ENCODE results near the gene ADD1. TPM values are rescaled to one million over a fixed set of nuclear protein-coding genes. Genes with fewer than 3 reads are reported as not detected.
"Not testable (repeated sequence)": the region's sequence is repeated elsewhere in the genome, so short reads cannot be mapped to it uniquely, and the experiment has no call there.

ADD1 gene
- polyA plus RNA-seq, 1 donor: 183 TPM

DNA sequence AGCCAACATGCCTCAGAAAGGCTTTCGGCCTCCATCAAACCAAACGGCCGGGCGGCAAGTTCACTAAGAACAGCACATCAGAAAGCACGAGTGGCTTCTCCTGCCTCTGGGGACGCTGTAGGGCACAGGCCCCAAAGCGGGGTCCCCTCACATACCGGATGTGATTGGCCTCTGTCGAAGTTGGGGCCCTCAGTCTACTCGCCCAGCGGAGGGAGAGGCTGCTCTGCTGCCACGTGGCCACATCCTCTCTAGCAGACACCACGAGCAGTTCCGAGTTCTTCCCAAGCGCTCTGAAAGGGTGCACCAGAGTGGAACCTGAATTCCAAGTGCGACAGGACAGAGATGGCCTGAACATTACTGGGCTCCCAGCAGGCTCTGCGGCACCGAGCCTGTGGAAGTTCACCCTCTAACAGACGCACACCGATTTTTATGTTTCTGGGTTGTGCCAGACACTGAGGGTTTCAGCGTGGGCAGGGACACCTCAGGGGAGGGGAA lies 98.4 kb downstream of the ADD1 start:
- no CpG with 5 or more reads among the region's 21 CpGs for WGBS (ENCODE audit: insufficient coverage, low lambda C conversion rate)
- H3K36me3 ChIP-seq (ENCODE audit: control insufficient read depth, insufficient read depth, low read length): peaks cover 91% of the 10 kb centered on the region
- no peak overlapping the region for H3K4me3 ChIP-seq (ENCODE audit: low read length)
- no peaks in the 10 kb centered on the region for H3K4me1 ChIP-seq (ENCODE audit: control insufficient read depth, insufficient read depth, low read length)
- H3K27ac ChIP-seq (ENCODE audit: low read length): no peak overlapping the region
- H3K9me3 ChIP-seq (ENCODE audit: control insufficient read depth, low read depth, low read length): no peaks in the 10 kb centered on the region
- H3K27me3 ChIP-seq (ENCODE audit: control insufficient read depth, insufficient read depth, low read length): no peaks in the 10 kb centered on the region
- no peak for DNase-seq

DNA sequence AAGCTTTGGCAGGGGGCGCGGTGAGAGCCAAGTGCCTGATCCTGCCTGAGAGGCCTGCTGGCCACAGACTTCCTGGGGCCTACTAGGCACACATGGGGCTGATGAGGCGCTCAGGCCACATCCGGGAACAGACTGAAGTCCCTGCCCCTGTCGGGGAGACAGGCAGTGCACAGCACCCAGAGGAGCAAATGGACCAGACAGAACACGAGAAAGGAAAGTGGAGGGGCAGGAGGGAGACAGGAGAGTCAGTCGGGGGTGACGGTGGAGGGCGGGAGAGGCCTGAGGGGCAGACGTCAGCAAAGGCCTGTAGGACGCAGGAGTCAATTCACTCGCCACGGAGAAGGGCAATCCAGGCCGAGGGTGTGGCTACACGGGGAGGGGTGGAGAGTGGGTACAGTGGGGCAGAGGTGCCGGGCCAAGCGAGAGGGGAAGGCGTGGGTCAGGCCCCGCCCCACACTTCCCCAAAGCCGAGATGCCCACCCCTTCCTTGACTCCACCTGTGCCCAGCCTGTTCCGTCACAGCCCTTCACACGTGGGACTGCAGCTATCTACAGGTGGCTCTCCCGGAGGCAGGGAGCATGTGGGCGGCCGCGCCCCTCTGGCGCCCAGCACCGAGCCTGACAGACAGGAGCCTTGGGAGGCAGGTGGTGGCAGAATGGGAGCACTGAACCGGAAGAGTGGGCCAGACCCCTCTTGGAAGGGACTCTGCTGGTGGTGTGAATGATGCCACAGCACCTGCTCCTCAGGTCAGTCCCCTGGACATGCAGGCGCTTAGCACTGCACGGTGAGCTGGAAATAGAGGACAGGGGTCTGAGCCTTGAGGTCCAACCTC lies 99.1 kb downstream of the ADD1 start:
- no peaks in the 10 kb centered on the region for H3K4me1 ChIP-seq (ENCODE audit: control insufficient read depth, insufficient read depth, low read length)
- WGBS (ENCODE audit: insufficient coverage, low lambda C conversion rate): no CpG with 5 or more reads among the region's 31 CpGs
- H3K9me3 ChIP-seq (ENCODE audit: control insufficient read depth, low read depth, low read length): no peaks in the 10 kb centered on the region
- no peak for DNase-seq
- H3K4me3 ChIP-seq (ENCODE audit: low read length): no peak overlapping the region
- no peaks in the 10 kb centered on the region for H3K27me3 ChIP-seq (ENCODE audit: control insufficient read depth, insufficient read depth, low read length)
- H3K27ac ChIP-seq (ENCODE audit: low read length): no peak overlapping the region
- H3K36me3 ChIP-seq (ENCODE audit: control insufficient read depth, insufficient read depth, low read length): peaks cover 91% of the 10 kb centered on the region

DNA sequence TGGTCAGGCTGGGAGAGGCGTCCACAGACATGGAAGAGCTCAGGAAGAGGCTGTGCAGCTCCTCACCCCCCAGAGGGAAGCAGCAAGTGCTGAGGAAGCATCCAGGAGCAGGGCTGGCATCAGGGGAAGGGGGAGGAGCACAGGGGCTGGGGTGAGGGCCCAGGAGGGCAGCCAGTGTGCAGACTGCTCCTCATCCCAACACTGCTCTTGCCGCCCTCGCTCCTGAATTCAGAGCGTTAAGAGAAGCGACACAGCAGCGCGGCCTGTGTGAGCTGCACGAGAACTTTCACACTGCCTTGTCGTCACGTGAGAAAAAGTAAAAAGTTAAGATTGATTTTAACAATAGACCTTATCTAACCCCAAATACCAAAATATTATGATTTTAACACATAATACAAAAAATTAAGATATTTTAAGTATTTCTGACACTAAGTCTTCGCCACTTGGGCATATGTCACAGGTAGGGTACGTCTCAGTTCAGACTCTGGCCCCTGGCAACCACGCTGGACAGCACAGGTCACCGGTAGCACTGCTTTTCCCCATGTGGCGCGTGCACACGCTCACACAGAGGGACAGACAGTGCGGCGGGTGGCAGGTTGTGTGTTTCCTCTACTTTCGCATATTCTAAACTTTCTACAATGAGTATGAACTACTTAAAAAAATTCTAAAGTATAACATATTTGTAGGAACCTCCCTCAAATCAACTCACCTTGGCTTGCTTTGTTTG lies 99.9 kb downstream of the ADD1 start:
- no peaks in the 10 kb centered on the region for H3K27me3 ChIP-seq (ENCODE audit: control insufficient read depth, insufficient read depth, low read length)
- 100% methylated on average over 2 of the region's 20 CpGs for WGBS (ENCODE audit: insufficient coverage, low lambda C conversion rate)
- H3K36me3 ChIP-seq (ENCODE audit: control insufficient read depth, insufficient read depth, low read length): peaks cover 90% of the 10 kb centered on the region
- no peak overlapping the region for H3K27ac ChIP-seq (ENCODE audit: low read length)
- no peaks in the 10 kb centered on the region for H3K9me3 ChIP-seq (ENCODE audit: control insufficient read depth, low read depth, low read length)
- H3K4me1 ChIP-seq (ENCODE audit: control insufficient read depth, insufficient read depth, low read length): no peaks in the 10 kb centered on the region
- no peak for DNase-seq
- no peak overlapping the region for H3K4me3 ChIP-seq (ENCODE audit: low read length)

DNA sequence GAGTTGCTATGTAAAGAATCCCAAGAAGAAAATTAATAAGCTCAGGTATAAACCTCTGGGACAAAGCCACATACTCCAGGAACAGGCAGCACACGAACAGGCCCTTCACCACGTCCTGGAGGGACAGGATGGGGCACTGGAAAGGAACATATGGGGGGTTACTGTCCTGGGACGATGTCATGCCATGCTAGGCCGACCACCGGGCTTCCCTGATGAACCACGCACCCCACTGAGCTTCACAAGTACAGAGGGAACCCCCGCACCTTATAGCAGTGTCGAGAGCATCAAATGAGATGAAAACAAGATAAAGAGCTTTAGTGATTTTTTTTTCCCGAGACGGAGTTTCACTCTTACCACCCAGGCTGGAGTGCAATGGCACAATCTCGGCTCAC lies 100.4 kb downstream of the ADD1 start:
- H3K9me3 ChIP-seq (ENCODE audit: control insufficient read depth, low read depth, low read length): no peaks in the 10 kb centered on the region
- DNase-seq: no peak
- no peaks in the 10 kb centered on the region for H3K27me3 ChIP-seq (ENCODE audit: control insufficient read depth, insufficient read depth, low read length)
- no CpG with 5 or more reads among the region's 11 CpGs for WGBS (ENCODE audit: insufficient coverage, low lambda C conversion rate)
- peaks cover 90% of the 10 kb centered on the region for H3K36me3 ChIP-seq (ENCODE audit: control insufficient read depth, insufficient read depth, low read length)
- H3K4me3 ChIP-seq (ENCODE audit: low read length): no peak overlapping the region
- H3K4me1 ChIP-seq (ENCODE audit: control insufficient read depth, insufficient read depth, low read length): no peaks in the 10 kb centered on the region
- no peak overlapping the region for H3K27ac ChIP-seq (ENCODE audit: low read length)

DNA sequence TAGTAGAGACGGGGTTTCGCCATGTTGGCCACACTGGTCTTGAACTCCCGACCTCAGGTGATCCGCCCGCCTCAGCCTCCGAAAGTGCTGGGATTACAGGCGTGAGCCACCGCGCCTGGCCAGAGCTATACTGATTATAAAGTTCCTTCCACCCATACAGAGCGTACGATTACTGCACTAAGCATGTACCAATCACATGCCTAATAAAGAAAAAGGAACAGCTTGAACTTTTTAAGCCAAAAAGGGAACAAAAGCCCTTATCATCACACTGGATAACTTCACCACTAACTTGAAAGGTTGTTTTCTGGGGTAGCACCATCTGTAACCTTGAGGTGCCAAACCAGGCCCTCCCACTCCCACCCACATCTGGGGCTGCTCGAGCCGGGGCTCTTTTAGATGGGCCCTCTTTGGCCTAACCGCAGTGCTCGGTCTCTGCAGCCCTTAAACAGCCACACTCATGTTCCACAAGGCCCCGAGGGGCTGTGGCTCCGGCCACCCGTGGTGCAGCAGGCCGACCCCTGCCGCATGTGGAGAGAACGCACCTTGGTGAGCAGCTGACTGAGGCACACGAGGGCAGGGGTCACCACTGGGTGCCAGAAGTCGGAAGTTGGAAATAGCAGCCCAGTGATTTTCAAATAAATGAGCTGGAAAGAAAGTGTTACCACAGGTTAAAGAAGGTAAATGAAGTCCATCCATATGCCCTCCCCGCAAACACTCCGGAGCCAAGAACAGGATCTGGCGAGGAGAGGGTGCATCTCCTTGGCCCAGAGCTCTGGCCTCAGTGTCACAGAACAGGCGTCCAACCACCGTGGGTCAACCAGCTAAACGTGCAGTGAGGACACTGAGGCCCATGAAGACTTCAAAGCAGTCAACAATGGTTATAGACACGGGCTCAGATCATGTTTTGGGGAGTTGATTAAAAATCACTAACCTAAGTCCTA lies 101.2 kb downstream of the ADD1 start:
- no peak for DNase-seq
- Histone ChIP-seq H3K27ac (ENCODE audit: low read length) (no peak overlapping the region), H3K4me3 (ENCODE audit: low read length) (no peak overlapping the region), H3K9me3 (ENCODE audit: control insufficient read depth, low read depth, low read length) (no peaks in the 10 kb centered on the region), H3K36me3 (ENCODE audit: control insufficient read depth, insufficient read depth, low read length) (peaks cover 90% of the 10 kb centered on the region), H3K27me3 (ENCODE audit: control insufficient read depth, insufficient read depth, low read length) (no peaks in the 10 kb centered on the region), H3K4me1 (ENCODE audit: control insufficient read depth, insufficient read depth, low read length) (no peaks in the 10 kb centered on the region)
- 100% methylated on average over 1 of the region's 30 CpGs for WGBS (ENCODE audit: insufficient coverage, low lambda C conversion rate)

DNA sequence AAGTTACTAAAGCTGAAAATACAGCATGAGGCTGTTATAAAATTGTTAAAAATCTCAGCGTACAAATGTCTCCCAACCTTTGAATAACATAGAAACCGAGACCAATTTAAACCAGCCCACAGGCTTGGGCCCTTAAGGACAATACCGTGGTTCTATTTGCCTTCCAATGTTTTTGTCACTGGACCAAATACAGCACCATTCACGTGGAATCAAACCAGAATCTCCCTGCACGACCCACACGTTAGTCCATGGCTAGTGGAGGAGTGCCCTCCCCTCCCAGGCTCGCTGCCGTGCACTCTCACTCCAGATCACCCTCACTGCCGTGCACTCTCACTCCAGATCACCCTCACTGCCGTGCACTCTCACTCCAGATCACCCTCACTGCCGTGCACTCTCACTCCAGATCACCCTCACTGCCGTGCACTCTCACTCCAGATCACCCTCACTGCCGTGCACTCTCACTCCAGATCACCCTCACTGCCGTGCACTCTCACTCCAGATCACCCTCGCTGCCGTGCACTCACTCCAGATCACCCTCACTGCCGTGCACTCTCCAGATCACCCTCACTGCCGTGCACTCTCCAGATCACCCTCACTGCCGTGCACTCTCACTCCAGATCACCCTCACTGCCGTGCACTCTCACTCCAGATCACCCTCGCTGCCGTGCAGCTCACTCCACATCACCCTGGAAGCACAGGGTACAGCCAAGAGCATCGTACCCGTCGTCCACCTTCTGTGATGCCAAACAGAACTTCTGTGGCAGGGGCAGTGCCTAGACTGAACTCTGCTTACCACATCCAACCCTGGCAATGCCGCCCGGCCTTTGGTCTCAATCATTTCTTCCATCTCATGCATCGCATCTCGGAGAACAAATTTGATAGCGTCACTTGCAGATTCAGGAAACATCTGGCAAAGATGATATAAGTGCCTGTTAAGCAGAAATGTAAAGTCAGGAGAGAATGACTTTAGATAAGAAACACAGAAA lies 102.3 kb downstream of the ADD1 start:
- not testable (repeated sequence) for H3K27me3 ChIP-seq (ENCODE audit: control insufficient read depth, insufficient read depth, low read length)
- peaks cover 86% of the 10 kb centered on the region for H3K36me3 ChIP-seq (ENCODE audit: control insufficient read depth, insufficient read depth, low read length)

DNA sequence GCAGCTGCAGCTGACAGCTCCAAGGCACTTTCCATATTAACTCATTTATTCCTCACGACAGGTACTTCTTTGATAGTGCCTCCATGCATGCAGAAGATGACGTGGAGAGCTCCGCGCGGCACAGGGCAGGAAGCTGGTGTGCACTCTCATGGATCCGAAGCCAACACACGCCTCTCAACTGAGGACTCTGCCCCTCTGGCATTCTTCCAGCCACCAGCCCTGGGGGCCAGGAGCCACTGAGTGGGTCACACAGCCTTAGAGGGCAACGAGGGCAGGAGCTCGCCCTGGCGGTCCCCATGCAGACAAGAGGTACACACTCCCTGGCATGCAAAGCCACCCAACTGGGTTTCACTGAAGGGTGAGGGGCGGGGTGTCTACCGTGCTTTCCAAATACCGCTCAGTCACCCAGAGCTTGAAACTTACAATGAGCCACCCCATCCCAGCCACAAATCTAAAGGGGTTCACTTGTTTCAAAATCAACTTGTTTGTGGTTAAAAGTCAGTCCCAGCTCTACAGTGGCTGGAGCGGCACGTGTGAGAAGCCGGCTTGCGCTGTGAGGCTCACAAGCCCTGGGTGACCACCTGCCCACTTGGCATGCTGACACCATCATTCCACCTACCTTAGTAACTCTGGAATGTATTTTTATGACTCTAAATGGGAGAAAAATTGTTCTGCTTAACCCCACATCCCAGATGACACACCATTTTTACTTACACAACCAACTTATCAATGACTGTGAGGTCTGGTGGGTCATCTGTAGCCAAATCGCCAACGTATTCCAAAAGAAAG lies 103.4 kb downstream of the ADD1 start:
- DNase-seq: peak in 1 of 2 donors; percentile 57
- H3K27ac ChIP-seq (ENCODE audit: low read length): no peak overlapping the region
- no CpG with 5 or more reads among the region's 19 CpGs for WGBS (ENCODE audit: insufficient coverage, low lambda C conversion rate)
- H3K27me3 ChIP-seq (ENCODE audit: control insufficient read depth, insufficient read depth, low read length): no peaks in the 10 kb centered on the region
- H3K36me3 ChIP-seq (ENCODE audit: control insufficient read depth, insufficient read depth, low read length): peaks cover 85% of the 10 kb centered on the region
- no peaks in the 10 kb centered on the region for H3K4me1 ChIP-seq (ENCODE audit: control insufficient read depth, insufficient read depth, low read length)
- H3K4me3 ChIP-seq (ENCODE audit: low read length): no peak overlapping the region
- H3K9me3 ChIP-seq (ENCODE audit: control insufficient read depth, low read depth, low read length): no peaks in the 10 kb centered on the region

More for the DNA sequence above, 102.3 kb downstream of the ADD1 start:
- H3K9me3 ChIP-seq (ENCODE audit: control insufficient read depth, low read depth, low read length); H3K27ac ChIP-seq (ENCODE audit: low read length); H3K4me1 ChIP-seq (ENCODE audit: control insufficient read depth, insufficient read depth, low read length); H3K4me3 ChIP-seq (ENCODE audit: low read length); DNase-seq: not testable (repeated sequence)
- WGBS (ENCODE audit: insufficient coverage, low lambda C conversion rate): 80% methylated on average over 1 of the region's 30 CpGs

DNA sequence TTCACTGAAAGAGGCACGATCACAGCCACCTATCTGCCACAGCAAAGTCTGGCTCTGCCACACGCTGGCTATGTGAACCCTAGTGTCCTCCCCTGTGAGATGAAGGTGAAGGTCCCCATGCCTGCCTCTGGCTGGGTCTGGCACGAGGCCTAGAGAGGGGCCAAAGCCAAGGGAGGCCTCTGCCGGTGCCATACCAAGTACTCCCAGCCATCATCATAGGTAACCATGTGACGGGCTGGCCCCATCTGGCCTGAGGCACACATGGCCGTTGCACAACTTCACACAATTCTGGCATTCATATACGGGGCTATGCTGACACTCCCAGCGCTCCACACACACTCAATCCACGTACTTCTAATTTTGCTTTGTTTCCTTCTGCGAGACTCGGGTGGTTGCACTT lies 104.3 kb downstream of the ADD1 start:
- Histone ChIP-seq H3K27me3 (ENCODE audit: control insufficient read depth, insufficient read depth, low read length) (no peaks in the 10 kb centered on the region), H3K36me3 (ENCODE audit: control insufficient read depth, insufficient read depth, low read length) (peaks cover 82% of the 10 kb centered on the region)
- no CpG with 5 or more reads among the region's 11 CpGs for WGBS (ENCODE audit: insufficient coverage, low lambda C conversion rate)

More for the DNA sequence above, 104.3 kb downstream of the ADD1 start:
- H3K4me1 ChIP-seq (ENCODE audit: control insufficient read depth, insufficient read depth, low read length): no peaks in the 10 kb centered on the region
- no peak overlapping the region for H3K27ac ChIP-seq (ENCODE audit: low read length)
- DNase-seq: no peak
- H3K4me3 ChIP-seq (ENCODE audit: low read length): no peak overlapping the region
- no peaks in the 10 kb centered on the region for H3K9me3 ChIP-seq (ENCODE audit: control insufficient read depth, low read depth, low read length)

Measured in large intestine (tissue), 3 donors.